RWPE2 (cell line): Measurements from ENCODE around the gene PRMT5.
"Not testable (repeated sequence)": the region's sequence is repeated elsewhere in the genome, so short reads cannot be mapped to it uniquely, and the experiment has no call there.

Experiments used
- ATAC-seq: fragments of 200-7000 bp; cut with Tn5 transposase; 3 replicates; pipeline ENCODE4 v1.9.1; 2021; ENCODE audit warnings: low read depth
- DNase-seq: peaks from one replicate; pipeline ENCODE4 v3.0.0-alpha.2; 2020; ENCODE audit warnings: low spot score
- H3K27ac ChIP-seq: fragments of 450-650 bp; 2 replicates; pipeline ENCODE4 v1.5.1; 2017; ENCODE audit warnings: mild to moderate bottlenecking; ENCODE audit not compliant: poor library complexity, severe bottlenecking
- H3K27me3 ChIP-seq: fragments of 250-450 bp; sonication (Bioruptor Pico); 2 replicates; pipeline ENCODE4 v1.5.1; 2021; ENCODE audit warnings: mild to moderate bottlenecking, moderate library complexity; ENCODE audit not compliant: insufficient read depth, poor library complexity, severe bottlenecking
- H3K36me3 ChIP-seq: fragments of 250-450 bp; sonication (Bioruptor Pico); 2 replicates; pipeline ENCODE4 v1.5.1; 2020; ENCODE audit warnings: low read depth, mild to moderate bottlenecking, moderate library complexity
- H3K4me1 ChIP-seq: fragments of 250-450 bp; sonication (Bioruptor Pico); 2 replicates; pipeline ENCODE4 v1.5.1; 2021; ENCODE audit warnings: mild to moderate bottlenecking, moderate library complexity; ENCODE audit not compliant: insufficient read depth, poor library complexity, severe bottlenecking
- H3K4me3 ChIP-seq: fragments of 250-450 bp; sonication (Bioruptor Pico); 2 replicates; pipeline ENCODE4 v1.5.1; 2021; ENCODE audit warnings: mild to moderate bottlenecking, moderate library complexity; ENCODE audit not compliant: severe bottlenecking
- H3K9me3 ChIP-seq: fragments of 250-450 bp; sonication (Bioruptor Pico); 2 replicates; pipeline ENCODE4 v1.5.1; 2021; ENCODE audit warnings: mild to moderate bottlenecking, moderate library complexity; ENCODE audit not compliant: severe bottlenecking
- TF ChIP-seq, protein P1 (sequence below): fragments of 450-650 bp; IDR thresholded peaks from one replicate; pipeline ENCODE4 v1.5.1; 2017; ENCODE audit warnings: mild to moderate bottlenecking, moderate library complexity; ENCODE audit not compliant: poor library complexity, severe bottlenecking

PRMT5 gene

DNA sequence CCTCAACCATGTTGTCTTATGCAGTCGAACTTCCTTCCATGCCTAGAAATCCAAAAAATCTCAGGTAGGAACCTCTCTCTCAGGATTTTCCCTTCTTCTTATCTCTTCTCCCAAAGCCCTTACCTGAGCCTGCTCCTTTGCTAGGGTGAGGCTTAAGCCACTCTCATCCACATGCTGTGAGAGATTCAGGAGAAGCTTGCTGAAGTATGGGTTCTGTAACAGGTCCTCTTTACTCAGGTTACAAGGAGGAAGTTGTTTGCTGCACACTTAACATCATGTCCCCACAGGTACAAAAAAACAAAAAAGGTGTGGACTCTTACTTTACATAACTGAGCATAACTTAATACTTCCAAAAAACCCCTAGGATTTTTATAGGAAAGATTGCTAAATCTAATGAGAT, 23.2 kb upstream of the PRMT5 start:
- H3K36me3 ChIP-seq, result peaks cover 71% of the 10 kb centered on the region
- H3K27me3 ChIP-seq, result no peaks in the 10 kb centered on the region
- TF ChIP-seq, protein P1, sequence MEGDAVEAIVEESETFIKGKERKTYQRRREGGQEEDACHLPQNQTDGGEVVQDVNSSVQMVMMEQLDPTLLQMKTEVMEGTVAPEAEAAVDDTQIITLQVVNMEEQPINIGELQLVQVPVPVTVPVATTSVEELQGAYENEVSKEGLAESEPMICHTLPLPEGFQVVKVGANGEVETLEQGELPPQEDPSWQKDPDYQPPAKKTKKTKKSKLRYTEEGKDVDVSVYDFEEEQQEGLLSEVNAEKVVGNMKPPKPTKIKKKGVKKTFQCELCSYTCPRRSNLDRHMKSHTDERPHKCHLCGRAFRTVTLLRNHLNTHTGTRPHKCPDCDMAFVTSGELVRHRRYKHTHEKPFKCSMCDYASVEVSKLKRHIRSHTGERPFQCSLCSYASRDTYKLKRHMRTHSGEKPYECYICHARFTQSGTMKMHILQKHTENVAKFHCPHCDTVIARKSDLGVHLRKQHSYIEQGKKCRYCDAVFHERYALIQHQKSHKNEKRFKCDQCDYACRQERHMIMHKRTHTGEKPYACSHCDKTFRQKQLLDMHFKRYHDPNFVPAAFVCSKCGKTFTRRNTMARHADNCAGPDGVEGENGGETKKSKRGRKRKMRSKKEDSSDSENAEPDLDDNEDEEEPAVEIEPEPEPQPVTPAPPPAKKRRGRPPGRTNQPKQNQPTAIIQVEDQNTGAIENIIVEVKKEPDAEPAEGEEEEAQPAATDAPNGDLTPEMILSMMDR, result no peak
- no peak for ATAC-seq
- no peak overlapping the region for H3K4me3 ChIP-seq
- no peak overlapping the region for H3K27ac ChIP-seq
- H3K4me1 ChIP-seq, result peaks cover 9% of the 10 kb centered on the region
- DNase-seq, result no peak
- no peaks in the 10 kb centered on the region for H3K9me3 ChIP-seq

DNA sequence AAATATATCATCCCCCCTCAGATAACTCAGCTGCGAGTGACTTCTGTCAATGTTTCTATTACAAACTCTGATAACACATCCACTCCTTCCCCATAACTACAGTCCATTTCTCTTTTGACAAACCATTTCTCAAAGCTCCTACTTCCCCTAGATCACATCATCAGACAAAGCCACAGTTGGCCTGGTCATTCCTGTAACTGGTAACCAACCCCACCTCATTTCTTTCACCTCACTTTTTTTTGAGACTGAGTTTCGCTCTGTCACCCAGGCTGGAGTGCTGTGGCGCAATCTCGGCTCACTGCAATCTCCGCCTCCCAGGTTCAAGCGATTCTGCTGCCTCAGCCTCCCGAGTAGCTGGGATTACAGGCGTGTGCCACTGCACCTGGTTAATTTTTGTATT, 22.6 kb upstream of the PRMT5 start:
- not testable (repeated sequence) for H3K4me3 ChIP-seq, H3K9me3 ChIP-seq, ATAC-seq, H3K27ac ChIP-seq, DNase-seq, H3K27me3 ChIP-seq, H3K4me1 ChIP-seq
- peaks cover 77% of the 10 kb centered on the region for H3K36me3 ChIP-seq

DNA sequence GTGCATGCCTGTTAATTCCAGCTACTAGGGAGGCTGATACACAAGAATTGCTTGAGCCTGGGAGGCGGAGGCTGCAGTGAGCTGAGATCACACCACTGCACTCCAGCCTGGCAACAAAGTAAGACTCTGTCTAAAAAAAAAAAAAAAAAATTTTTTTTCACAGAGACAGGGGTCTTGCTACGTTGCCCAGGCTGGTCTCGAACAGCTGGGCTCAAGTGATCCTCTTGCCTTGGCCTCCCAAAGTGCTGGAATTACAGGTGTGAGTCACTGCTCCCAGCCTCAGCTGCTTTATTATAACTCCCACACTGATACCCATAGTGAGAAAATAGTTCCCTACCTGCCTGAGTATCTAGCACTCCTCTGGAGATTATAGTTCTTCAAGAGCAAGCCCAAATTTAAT, 16.5 kb upstream of the PRMT5 start:
- H3K4me1 ChIP-seq, result no peaks in the 10 kb centered on the region
- H3K4me3 ChIP-seq, result no peak overlapping the region
- TF ChIP-seq, protein P1, result no peak
- no peak for ATAC-seq
- DNase-seq, result no peak
- no peaks in the 10 kb centered on the region for H3K9me3 ChIP-seq
- H3K27me3 ChIP-seq, result no peaks in the 10 kb centered on the region
- H3K36me3 ChIP-seq, result peaks cover 81% of the 10 kb centered on the region
- no peak overlapping the region for H3K27ac ChIP-seq

DNA sequence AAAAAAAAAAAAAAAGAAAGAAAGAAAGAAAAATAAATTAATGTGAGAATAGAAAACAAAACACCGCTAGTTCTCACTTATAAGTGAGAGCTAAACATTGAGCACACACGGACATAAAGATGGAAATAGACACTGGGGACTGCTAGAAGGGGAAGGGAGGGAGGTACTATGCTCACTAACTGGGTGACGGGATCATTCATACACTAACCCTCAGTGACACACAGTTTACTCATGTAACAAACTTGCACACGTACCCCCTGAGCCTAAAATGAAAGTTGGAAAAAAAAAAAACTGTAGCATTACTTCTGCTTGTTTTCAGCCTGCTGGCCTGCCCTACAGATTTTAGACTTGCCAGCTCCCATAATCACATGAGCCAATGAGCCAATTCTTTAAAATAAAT, 10.5 kb upstream of the PRMT5 start:
- no peaks in the 10 kb centered on the region for H3K27me3 ChIP-seq
- H3K4me1 ChIP-seq, result no peaks in the 10 kb centered on the region
- no peaks in the 10 kb centered on the region for H3K9me3 ChIP-seq
- peaks cover 36% of the 10 kb centered on the region for H3K36me3 ChIP-seq
- TF ChIP-seq, protein P1, result no peak
- no peak for DNase-seq
- no peak overlapping the region for H3K27ac ChIP-seq
- no peak overlapping the region for H3K4me3 ChIP-seq
- no peak; the same call in 2 of the 3 replicates for ATAC-seq

DNA sequence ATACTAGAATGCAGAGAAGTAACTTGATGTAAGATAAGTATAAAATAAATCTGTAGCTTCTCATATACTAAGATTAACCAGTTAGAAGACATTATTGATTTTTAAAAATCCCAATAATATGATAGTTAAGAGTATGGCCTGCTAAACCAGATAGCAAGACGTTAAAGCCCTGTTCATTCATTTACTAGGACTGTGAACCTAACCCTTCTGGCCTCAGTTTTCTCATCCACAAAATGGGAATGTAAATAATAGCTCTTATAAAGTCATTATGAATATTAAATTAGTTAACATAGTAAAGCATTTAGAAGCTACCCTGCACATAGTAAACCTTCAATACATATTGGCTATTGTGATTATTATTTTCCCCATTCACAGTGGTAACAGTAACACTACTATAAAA, 6.0 kb upstream of the PRMT5 start:
- DNase-seq (no peak), ATAC-seq (no peak)
- Histone ChIP-seq H3K27me3 (no peaks in the 10 kb centered on the region), H3K36me3 (peaks cover 7% of the 10 kb centered on the region; the same call in 1 of the 2 replicates), H3K27ac (no peak overlapping the region), H3K4me1 (peaks cover under 1% of the 10 kb centered on the region), H3K4me3 (no peak overlapping the region), H3K9me3 (no peaks in the 10 kb centered on the region)
- TF ChIP-seq, protein P1, result no peak

DNA sequence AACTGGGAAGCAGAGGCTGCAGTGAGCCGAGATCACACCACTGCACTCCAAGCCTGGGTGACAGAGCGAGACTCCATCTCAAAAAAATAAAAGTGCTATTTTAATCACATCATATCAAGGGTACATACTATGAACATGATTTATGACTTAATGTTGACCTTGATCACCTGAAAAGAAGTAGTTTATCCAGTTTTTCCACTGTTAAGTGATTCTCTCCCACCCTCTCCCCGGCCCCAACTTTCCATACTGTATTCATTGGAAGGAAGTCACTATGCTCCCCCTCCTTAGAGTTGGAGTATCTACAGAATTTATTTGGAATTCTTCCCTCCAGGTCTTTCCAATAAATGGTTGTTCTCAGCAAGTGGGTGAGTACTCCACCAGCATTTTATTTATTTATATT, 3.0 kb upstream of the PRMT5 start:
- TF ChIP-seq, protein P1, result no peak

More for the DNA sequence above, 3.0 kb upstream of the PRMT5 start:
- ATAC-seq (no peak), DNase-seq (no peak)
- no peak overlapping the region for H3K4me3 ChIP-seq
- H3K36me3 ChIP-seq, result peaks cover 11% of the 10 kb centered on the region
- no peaks in the 10 kb centered on the region for H3K9me3 ChIP-seq
- no peaks in the 10 kb centered on the region for H3K27me3 ChIP-seq
- H3K4me1 ChIP-seq, result peaks cover 13% of the 10 kb centered on the region
- H3K27ac ChIP-seq, result no peak overlapping the region
